Measurements from ENCODE around the gene LARGE1.
"Not testable (repeated sequence)": the region's sequence is repeated elsewhere in the genome, so short reads cannot be mapped to it uniquely, and the experiment has no call there.

The LARGE1 gene

DNA sequence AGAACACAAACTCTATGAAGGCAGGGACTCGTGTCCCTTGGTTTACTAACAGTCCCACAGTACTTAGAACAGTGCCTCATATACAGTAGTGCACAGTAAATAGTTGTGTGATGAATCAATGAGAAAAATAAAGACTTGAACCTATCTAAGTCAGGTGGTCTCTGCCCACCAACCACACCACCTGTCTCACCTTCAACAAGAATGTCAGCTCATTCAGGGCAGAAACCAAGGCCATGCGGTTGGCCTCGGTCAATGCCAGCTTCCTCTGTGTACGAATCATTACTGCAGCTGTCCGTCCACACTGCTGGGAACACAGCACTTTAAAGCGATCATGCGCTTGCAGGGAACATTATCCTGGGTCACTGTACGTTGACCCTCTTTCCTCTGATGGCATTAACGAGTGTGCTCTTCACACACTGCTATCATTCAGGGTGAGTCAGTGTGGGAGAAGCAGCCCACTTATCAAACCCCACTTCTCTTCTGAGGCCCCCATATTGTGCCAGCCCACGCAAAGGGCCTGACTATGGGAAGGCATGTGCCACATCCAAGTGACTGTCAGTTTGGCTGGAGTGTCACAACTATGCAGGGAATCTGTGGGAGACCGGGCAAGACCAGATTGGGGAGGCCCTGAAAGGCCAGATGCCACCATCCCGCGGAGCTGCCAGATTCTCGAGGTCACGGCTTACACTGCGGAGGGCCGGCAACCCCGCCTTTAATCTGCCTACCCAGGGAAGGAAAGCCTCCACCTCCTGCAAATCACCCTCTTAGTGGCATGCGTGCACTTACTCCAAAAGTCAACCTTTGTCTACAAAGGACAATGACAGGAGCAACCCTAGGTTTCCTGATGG, 36.1 kb downstream of the LARGE1 start:
- DNase-seq = no peak

- no peak for DNase-seq
Measured at GRCh38 chr22:33883561-33883960, 36.7 kb downstream of the LARGE1 start.

GRCh38 chr22:33882991-33883390, 37.3 kb downstream of the LARGE1 start:
- DNase-seq = no peak

DNA sequence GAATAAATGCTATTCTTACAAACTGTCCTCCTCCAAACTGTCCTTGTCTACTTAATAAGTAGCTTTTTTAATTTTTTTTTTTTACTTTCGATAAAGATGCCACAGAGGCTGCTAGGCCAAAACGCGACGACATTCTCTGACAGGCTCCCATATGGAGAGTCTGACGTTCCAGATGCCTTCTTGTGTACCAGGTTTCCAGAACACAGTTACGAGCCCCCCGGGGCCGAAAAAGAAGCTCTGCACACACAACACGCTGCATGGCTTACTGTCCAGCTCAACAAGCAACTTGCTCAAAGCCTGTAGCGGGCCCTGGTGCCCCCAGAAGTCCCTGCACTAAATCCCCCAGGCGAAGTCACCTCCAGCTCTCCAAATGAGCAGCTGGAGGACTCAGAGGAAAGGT, 39.3 kb downstream of the LARGE1 start:
- DNase-seq = no peak

- DNase-seq = no peak
Measured at GRCh38 chr22:33879796-33880195, 40.5 kb downstream of the LARGE1 start.

DNA sequence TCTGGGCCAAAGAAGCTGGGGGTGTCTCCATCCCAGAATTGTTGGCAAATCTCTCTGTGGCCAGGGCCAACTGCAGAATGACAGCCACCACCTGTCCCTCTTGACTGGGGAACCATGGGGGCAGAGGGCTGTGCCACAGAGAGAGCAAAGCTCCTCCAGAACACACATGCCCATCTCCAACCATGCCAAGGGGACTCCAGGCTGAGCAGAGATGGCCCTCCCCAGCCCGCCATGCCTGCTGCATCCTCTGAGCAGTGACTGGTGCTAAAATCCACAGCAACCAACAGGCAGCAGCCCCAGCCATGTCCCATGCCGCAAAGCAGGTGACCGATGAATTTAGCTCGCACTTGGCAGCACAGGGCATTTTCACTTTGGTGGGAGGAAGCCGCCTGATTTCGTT, 45.0 kb downstream of the LARGE1 start:
- DNase-seq = no peak

- DNase-seq = no peak
Measured at GRCh38 chr22:33874206-33874605, 46.1 kb downstream of the LARGE1 start.

GRCh38 chr22:33873666-33874065, 46.6 kb downstream of the LARGE1 start:
- no peak for DNase-seq

- DNase-seq = no peak
Measured at GRCh38 chr22:33873186-33873585, 47.1 kb downstream of the LARGE1 start.

- DNase-seq = no peak
Measured at GRCh38 chr22:33871935-33872334, 48.3 kb downstream of the LARGE1 start.

DNA sequence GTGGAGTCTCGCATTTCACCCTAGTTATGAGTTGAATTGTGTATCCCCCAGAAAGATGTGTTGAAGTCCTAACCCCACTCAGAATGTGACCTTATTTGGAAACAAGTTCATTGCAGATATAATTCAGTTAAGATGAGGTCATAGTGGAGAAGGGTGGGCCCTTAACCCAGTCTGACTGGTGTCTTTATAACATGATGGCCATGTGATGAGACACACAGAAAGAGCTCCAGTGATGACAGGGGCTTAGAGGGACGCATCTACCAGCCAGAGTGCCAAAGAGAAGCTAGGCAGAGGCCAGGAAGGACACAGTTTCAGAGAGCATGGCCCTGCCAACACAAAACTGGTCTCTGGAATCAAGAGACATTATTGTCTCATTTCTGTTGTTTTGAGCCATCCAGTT, 50.3 kb downstream of the LARGE1 start:
- no peak for DNase-seq

DNA sequence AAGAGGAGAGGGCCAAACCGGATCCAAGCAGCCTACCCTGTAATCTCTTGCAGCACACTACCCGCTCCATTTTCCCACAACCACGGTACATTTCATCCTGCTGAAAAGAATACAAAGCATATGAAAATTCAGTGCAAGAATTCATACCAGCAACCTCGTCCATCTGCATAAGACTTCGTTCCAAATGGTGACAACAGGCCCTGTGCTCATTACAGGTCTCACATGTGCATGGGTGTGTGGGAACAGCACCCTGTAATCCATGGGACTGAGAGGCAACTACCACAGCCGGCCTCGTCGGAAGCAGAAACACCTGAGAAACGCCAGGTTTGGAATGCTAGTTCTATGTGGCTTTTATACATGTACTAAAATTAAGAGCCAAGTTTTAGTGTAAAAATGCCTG, 52.3 kb downstream of the LARGE1 start:
- DNase-seq = no peak

DNA sequence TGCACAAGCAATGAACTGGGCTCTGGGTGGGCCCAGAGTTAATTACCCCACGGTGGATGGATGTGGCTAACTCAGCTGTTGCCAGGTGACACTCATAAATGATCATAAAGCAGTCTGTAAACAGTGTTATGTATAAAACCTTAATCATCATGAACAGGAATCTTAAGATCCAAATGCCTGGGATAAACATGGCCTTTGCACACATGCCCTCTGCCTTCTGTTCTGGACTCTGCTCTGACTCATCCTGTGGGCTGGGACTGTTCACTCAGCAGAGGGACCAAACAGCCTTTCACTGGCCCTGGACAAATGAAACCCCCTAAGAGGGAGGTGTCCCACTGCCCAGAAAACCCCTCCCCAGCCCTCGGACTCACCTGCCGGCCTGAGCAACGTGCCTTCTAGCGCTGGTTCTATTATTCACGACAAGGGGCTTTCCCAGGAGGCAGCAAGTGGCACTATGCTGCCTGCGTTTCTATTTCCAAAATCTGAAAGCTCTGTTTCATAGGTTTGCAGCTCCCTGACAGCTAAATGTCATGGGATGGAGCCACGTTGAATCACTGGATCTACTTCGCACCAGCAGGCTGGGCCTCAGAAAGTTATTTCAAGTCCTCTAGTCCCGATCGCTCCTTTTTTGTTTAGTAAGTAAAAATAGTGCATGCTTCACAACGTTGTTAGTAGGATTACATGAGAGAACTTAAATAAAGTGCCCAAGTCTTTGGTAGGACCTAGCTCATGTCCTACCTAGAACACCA, 53.0 kb downstream of the LARGE1 start:
- no peak for DNase-seq

DNA sequence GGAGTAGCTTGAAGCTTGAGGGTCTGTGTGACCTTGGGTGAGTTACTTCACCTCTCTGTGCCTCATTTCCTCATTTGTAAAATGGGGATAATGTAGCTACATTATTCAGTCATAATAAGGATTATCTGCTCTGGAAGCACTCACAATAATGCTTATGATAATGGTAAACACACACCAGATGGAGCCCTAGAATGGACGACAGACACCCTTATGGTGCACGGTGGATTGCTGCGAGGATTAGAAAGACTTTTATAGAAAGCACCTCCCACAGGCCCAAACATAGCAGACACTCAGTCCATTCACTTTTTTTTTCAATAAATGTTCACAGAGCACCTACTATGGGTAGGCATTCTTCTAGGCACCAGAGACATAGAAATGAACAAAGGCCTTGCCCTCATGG, 53.8 kb downstream of the LARGE1 start:
- DNase-seq = no peak

DNA sequence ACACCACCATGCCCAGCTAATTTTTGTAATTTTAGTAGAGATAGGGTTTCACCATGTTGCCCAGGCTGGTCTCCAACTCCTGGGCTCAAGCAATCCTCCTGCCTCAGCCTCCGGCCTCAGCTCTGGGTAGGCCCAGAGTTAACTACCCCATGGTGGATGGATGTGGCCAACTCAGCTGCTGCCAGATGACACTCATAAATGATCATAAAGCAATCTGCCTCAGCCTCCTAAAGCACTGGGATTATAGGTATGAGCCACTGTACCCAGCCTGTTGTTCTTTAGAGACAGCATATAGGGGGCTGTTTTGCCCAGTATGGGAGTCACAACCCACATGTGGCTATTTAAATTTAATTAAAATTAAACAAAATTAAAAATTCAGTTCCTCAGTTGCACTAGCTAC, 54.3 kb downstream of the LARGE1 start:
- DNase-seq = no peak

- DNase-seq = no peak
Measured at GRCh38 chr22:33865248-33865647, 55.0 kb downstream of the LARGE1 start.

- no peak for DNase-seq
Measured at GRCh38 chr22:33864723-33865130, 55.5 kb downstream of the LARGE1 start.

- no peak for DNase-seq
Measured at GRCh38 chr22:33861216-33861875, 58.9 kb downstream of the LARGE1 start.

DNA sequence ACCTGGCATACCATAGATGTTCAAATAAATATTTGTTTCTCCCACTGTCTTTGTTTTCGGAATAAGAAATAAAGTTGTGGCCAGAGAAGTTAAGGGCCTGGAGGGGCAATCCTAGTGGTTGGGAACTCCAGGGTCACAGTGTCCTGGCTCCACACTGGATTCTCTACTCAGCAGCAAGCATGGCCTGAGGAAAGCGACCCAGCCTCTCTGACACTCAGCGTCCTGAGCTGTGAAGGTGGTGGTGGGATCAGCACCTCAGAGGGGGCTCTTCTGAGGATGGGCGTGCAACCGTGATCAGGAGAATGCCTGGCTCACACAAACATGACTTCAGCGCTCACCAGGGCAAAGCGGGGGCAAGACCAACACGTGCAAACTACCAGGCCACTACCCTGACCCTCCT, 59.9 kb downstream of the LARGE1 start:
- no peak for DNase-seq

GRCh38 chr22:33859311-33859710, 61.0 kb downstream of the LARGE1 start:
- DNase-seq = no peak

DNA sequence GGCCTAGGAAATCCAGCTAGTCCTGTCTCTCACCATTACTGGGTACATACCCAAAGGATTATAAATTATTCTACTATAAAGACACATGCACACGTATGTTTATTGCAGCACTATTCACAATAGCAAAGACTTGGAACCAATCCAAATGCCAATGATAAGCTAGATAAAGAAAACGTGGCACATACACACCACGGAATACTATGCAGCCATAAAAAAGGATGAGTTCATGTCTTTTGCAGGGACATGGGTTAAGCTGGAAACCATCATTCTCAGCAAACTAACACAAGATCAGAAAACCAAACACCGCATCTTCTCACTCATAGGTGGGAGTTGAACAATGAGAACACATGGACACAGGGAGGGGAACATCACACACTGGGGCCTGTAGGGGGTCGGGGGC, 61.6 kb downstream of the LARGE1 start:
- not testable (repeated sequence) for DNase-seq

DNA sequence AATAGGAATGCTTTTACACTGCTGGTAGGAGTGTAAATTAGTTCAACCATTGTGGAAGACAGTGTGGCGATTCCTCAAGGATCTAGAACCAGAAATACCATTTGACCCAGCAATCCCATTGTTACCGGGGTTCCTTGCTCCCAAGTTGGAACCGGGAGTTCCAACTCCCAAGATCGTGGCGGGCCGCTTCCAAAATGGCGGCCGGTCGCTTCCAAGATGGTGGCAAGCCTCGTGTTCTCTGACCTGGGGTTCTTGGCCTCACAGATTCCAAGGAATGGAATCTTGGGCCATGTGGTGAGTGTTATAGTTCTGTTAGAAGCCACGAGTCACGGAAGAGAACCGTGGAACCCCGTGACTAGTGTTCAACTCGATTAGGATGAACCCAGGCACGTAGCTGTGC, 62.5 kb downstream of the LARGE1 start:
- not testable (repeated sequence) for DNase-seq

DNA sequence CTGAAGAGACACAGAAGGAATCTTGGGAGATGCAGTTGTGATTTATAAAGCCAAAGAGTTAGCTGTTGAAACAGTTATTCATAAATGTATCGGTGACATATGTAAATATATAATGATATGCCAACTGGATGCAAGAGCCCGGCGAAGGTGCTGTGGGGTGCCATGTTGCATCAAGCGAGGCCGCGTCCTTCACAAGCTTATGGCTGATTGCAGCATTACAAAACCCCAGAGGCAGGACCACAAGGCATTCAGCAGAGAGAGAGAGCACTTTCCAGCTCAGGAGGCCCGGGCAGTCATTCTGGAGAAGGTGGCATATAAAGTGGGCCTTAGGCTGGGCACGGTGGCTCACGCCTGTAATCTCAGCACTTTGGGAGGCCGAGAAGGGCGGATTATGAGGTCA, 65.6 kb downstream of the LARGE1 start:
- no peak for DNase-seq

Measured in NCI-H2107 (cell line).